Neural cell (in vitro differentiated cells): ENCODE results near the gene DMRTA2. TPM values are rescaled to one million over a fixed set of nuclear protein-coding genes. Genes with fewer than 3 reads are reported as not detected.

Source experiments
- H2AFZ ChIP-seq: fragments of 200-600, 300-800 bp; sonication (generic), shearing (Covaris generic); 2 replicates; pipeline ENCODE4 v1.6.0; 2014; ENCODE audit warnings: low read depth, mild to moderate bottlenecking, antibody characterized with exemption, low read length, moderate library complexity
- H3F3A ChIP-seq: fragments of 200-600 bp; shearing (Covaris generic); 2 replicates; pipeline ENCODE4 v1.6.1; 2016; ENCODE audit warnings: mild to moderate bottlenecking, moderate library complexity, mixed read lengths, antibody characterized with exemption, low read length; ENCODE audit not compliant: insufficient read depth, poor library complexity, severe bottlenecking
- H3K27ac ChIP-seq: fragments of 200-600, 300-800 bp; sonication (generic), shearing (Covaris generic); 2 replicates; pipeline ENCODE4 v1.5.1; 2014; ENCODE audit warnings: mild to moderate bottlenecking, low read length, moderate library complexity
- H3K27me3 ChIP-seq: fragments of 300-800, 200-600 bp; sonication (generic), shearing (Covaris generic); 2 replicates; pipeline ENCODE4 v1.6.0; 2014; ENCODE audit warnings: mild to moderate bottlenecking, low read depth, low read length, moderate library complexity; ENCODE audit not compliant: insufficient read depth
- H3K36me3 ChIP-seq: fragments of 300-800, 200-600 bp; sonication (generic), shearing (Covaris generic); 2 replicates; pipeline ENCODE4 v1.5.1; 2014; ENCODE audit warnings: mild to moderate bottlenecking, antibody characterized with exemption, low read length, moderate library complexity; ENCODE audit not compliant: insufficient read depth
- H3K4me2 ChIP-seq: fragments of 300-800, 200-600 bp; sonication (generic), shearing (Covaris generic); 2 replicates; pipeline ENCODE4 v1.6.0; 2014; ENCODE audit warnings: mild to moderate bottlenecking, low read length
- H3K4me3 ChIP-seq: fragments of 300-800, 200-600 bp; sonication (generic), shearing (Covaris generic); 2 replicates; pipeline ENCODE4 v1.5.1; 2014; ENCODE audit warnings: mild to moderate bottlenecking, low read length, moderate library complexity
- H3K79me2 ChIP-seq: fragments of 200-600 bp; shearing (Covaris generic); replicated peaks from 2 replicates; pipeline ENCODE4 v1.6.0; 2014; ENCODE audit warnings: mild to moderate bottlenecking, low read length, moderate library complexity; ENCODE audit not compliant: insufficient read depth
- H3K9ac ChIP-seq: fragments of 300-800, 200-600 bp; sonication (generic), shearing (Covaris generic); 2 replicates; pipeline ENCODE4 v1.6.1; 2016; ENCODE audit warnings: mild to moderate bottlenecking, low read length, mixed read lengths
- H3K9me2 ChIP-seq: fragments of 200-600 bp; shearing (Covaris generic); 2 replicates; pipeline ENCODE4 v1.6.1; 2016; ENCODE audit warnings: mild to moderate bottlenecking, low read length, mixed read lengths; ENCODE audit not compliant: insufficient read depth
- H3K9me3 ChIP-seq: fragments of 200-600, 300-800 bp; sonication (generic), shearing (Covaris generic); 2 replicates; pipeline ENCODE4 v1.6.1; 2016; ENCODE audit warnings: mild to moderate bottlenecking, mixed run types, low read length, moderate library complexity, mixed read lengths
- H4K20me1 ChIP-seq: fragments of 200-600 bp; shearing (Covaris generic); 2 replicates; pipeline ENCODE4 v1.6.1; 2016; ENCODE audit warnings: mild to moderate bottlenecking, mixed run types; ENCODE audit not compliant: insufficient read depth
- CTCF ChIP-seq: fragments of 450-650 bp; IDR thresholded peaks from 2 replicates; pipeline ENCODE4 v1.5.1; 2014; ENCODE audit warnings: antibody characterized with exemption, mild to moderate bottlenecking, moderate library complexity; ENCODE audit not compliant: poor library complexity, severe bottlenecking
- EZH2 ChIP-seq: fragments of 200-600, 300-800 bp; shearing (Covaris generic), sonication (generic); IDR thresholded peaks from 2 replicates; pipeline ENCODE4 v1.6.1; 2014; ENCODE audit warnings: antibody characterized with exemption, low read length, borderline replicate concordance, mild to moderate bottlenecking; ENCODE audit not compliant: insufficient read depth, poor library complexity, severe bottlenecking
- POLR2AphosphoS5 ChIP-seq: IDR thresholded peaks from 2 replicates; pipeline ENCODE4 v1.6.1; 2012
- SMC3 ChIP-seq: fragments of 450-650 bp; conservative IDR thresholded peaks from 2 replicates; pipeline ENCODE4 v1.6.1; 2014; ENCODE audit warnings: antibody characterized with exemption, mild to moderate bottlenecking, moderate library complexity; ENCODE audit not compliant: poor library complexity
- TAF1 ChIP-seq: IDR thresholded peaks from 2 replicates; pipeline ENCODE4 v1.6.1; 2012; ENCODE audit warnings: low read depth
- polyA plus RNA-seq: library from polyadenylated mRNA; depleted of rRNA; stranded (reverse); fragments of >200 nt; gene quantifications from 2 replicates; pipeline ENCODE4 v1.2.3, GENCODE V29; 2014

The DMRTA2 gene
- polyA plus RNA-seq, 1 donor from 2014 or later = 0.22 TPM

- Histone ChIP-seq H3K27me3 (peaks cover 98% of the 10 kb centered on the region), H3K9me3 (peaks cover 6% of the 10 kb centered on the region), H3K27ac (no peak overlapping the region), H2AFZ (no peak overlapping the region), H3K9me2 (no peaks in the 10 kb centered on the region), H3K79me2 (no peaks in the 10 kb centered on the region), H3K36me3 (no peaks in the 10 kb centered on the region), H4K20me1 (no peaks in the 10 kb centered on the region), H3K9ac (no peak overlapping the region), H3K4me2 (no peak overlapping the region), H3F3A (no peaks in the 10 kb centered on the region), H3K4me3 (peak overlapping the region; percentile 49)
- TF ChIP-seq TAF1 = no peak
- peak; percentile 94 for TF ChIP-seq EZH2
Observed at GRCh38 chr1:50418600-50419109, 4.6 kb downstream of the DMRTA2 start.

- no peaks in the 10 kb centered on the region for H4K20me1 ChIP-seq
- H3K9ac ChIP-seq = no peak overlapping the region
- no peaks in the 10 kb centered on the region for H3F3A ChIP-seq
- no peaks in the 10 kb centered on the region for H3K9me2 ChIP-seq
- peaks cover 95% of the 10 kb centered on the region for H3K27me3 ChIP-seq
- H3K4me3 ChIP-seq = peak overlapping the region; percentile 49
- H3K36me3 ChIP-seq = no peaks in the 10 kb centered on the region
- no peak for TF ChIP-seq SMC3
- no peak for TF ChIP-seq CTCF
- no peak overlapping the region for H2AFZ ChIP-seq
- no peaks in the 10 kb centered on the region for H3K79me2 ChIP-seq
- H3K27ac ChIP-seq = no peak overlapping the region
- no peak overlapping the region for H3K4me2 ChIP-seq
- H3K9me3 ChIP-seq = peaks cover 7% of the 10 kb centered on the region
Observed at GRCh38 chr1:50417946-50418599, 5.2 kb downstream of the DMRTA2 start.

GRCh38 chr1:50417507-50417906, 5.7 kb downstream of the DMRTA2 start:
- no peaks in the 10 kb centered on the region for H3F3A ChIP-seq
- H3K4me2 ChIP-seq = no peak overlapping the region
- no peak overlapping the region for H3K27ac ChIP-seq
- TF ChIP-seq CTCF = no peak
- peak; percentile 17 for TF ChIP-seq POLR2AphosphoS5
- TF ChIP-seq EZH2 = peak; percentile 91
- peaks cover 7% of the 10 kb centered on the region for H3K9me3 ChIP-seq
- H3K79me2 ChIP-seq = no peaks in the 10 kb centered on the region
- H3K9me2 ChIP-seq = no peaks in the 10 kb centered on the region
- no peak overlapping the region for H3K4me3 ChIP-seq
- H3K36me3 ChIP-seq = no peaks in the 10 kb centered on the region
- no peak overlapping the region for H3K9ac ChIP-seq
- no peaks in the 10 kb centered on the region for H4K20me1 ChIP-seq
- no peak overlapping the region for H2AFZ ChIP-seq
- peaks cover 94% of the 10 kb centered on the region for H3K27me3 ChIP-seq
